ENCODE measurements around the gene GPHB5. TPM values are rescaled to one million over a fixed set of nuclear protein-coding genes. Genes with fewer than 3 reads are reported as not detected.

GPHB5 gene
- total and polyA plus RNA-seq, 2 experiments from 2014 or later, result not detected

GRCh38 chr14:63342371-63342770 is 23.6 kb upstream of the GPHB5 start:
- no peaks in the 10 kb centered on the region for H3K79me2 ChIP-seq
- no peaks in the 10 kb centered on the region for H3K9me2 ChIP-seq (replicated peaks; ENCODE audit: insufficient read depth)
- DNase-seq (ENCODE audit: low spot score), result no peak
- no peaks in the 10 kb centered on the region for H3K27me3 ChIP-seq
- 64% methylated on average over 7 of the region's 7 CpGs for WGBS (ENCODE audit: low lambda C conversion rate, missing lambda C conversion rate)
- H3K36me3 ChIP-seq (replicated peaks; ENCODE audit: insufficient read depth, low read depth), result no peaks in the 10 kb centered on the region
- H3K9me3 ChIP-seq (ENCODE audit: low read depth), result no peaks in the 10 kb centered on the region
- H2AFZ ChIP-seq, result no peak overlapping the region
- no peak overlapping the region for H3K27ac ChIP-seq
- H4K20me1 ChIP-seq (ENCODE audit: insufficient read depth, poor library complexity, severe bottlenecking), result no peaks in the 10 kb centered on the region
- H3K4me1 ChIP-seq (ENCODE audit: insufficient read depth), result no peaks in the 10 kb centered on the region
- H3K4me3 ChIP-seq, result no peak overlapping the region
- TF ChIP-seq, protein P1, sequence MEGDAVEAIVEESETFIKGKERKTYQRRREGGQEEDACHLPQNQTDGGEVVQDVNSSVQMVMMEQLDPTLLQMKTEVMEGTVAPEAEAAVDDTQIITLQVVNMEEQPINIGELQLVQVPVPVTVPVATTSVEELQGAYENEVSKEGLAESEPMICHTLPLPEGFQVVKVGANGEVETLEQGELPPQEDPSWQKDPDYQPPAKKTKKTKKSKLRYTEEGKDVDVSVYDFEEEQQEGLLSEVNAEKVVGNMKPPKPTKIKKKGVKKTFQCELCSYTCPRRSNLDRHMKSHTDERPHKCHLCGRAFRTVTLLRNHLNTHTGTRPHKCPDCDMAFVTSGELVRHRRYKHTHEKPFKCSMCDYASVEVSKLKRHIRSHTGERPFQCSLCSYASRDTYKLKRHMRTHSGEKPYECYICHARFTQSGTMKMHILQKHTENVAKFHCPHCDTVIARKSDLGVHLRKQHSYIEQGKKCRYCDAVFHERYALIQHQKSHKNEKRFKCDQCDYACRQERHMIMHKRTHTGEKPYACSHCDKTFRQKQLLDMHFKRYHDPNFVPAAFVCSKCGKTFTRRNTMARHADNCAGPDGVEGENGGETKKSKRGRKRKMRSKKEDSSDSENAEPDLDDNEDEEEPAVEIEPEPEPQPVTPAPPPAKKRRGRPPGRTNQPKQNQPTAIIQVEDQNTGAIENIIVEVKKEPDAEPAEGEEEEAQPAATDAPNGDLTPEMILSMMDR (IDR thresholded peaks at IDR 0.05; ENCODE audit: poor library complexity), result no peak
- TF ChIP-seq EZH2phosphoT487 (IDR thresholded peaks at IDR 0.05; ENCODE audit: low read depth, severe bottlenecking, unreplicated experiment) (no peak), EZH2 (IDR thresholded peaks at IDR 0.05; ENCODE audit: borderline replicate concordance) (no peak)
- H3K4me2 ChIP-seq, result no peak overlapping the region

DNA sequence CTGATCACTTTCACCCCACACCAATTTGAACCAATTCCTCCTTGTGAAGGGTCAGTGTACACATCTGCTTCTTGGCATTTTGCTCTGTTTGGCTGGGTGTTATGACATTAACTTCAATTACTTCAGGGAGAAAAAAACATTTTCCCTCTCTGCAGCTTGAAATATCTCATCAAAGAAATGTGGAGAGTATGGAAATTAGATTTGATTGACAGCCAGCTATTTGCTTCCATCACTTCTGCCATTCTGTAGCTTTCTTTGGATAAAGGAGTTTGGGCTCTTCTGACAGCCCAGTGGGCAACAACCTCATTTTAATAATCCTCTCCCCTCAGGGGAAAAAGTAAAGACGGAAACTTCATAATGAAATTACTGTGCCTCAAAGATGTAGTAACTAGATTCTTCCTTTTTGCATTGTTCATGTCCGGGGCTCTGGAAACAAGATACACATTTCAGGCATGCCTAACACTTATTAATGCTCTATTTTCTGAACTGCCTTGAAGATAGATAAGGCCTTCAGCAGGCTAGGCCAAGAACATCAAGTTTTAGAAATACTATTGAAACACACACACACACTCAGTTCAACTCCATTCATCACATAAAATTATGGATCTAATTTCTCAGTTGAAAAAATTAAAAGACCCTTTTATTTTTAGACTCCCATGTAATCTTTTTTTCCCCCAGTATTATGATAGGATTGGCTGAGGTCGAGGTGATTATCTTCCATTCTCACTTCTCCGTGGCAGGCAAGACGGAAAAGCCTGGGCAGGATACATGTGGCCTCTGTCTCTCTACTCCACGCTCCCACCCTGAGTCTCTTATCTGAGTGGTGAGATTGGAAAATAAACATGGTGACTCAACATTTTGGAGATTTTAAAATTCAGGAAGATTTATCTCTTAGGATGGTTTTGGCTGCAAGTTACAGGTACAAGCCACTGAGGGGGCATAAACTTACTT is 10.3 kb upstream of the GPHB5 start:
- no peak overlapping the region for H3K4me2 ChIP-seq
- H2AFZ ChIP-seq, result no peak overlapping the region
- no peak overlapping the region for H3K27ac ChIP-seq
- no peaks in the 10 kb centered on the region for H4K20me1 ChIP-seq (ENCODE audit: insufficient read depth, poor library complexity, severe bottlenecking)
- TF ChIP-seq EZH2 (IDR thresholded peaks at IDR 0.05; ENCODE audit: borderline replicate concordance), result no peak
- TF ChIP-seq, protein P1 (IDR thresholded peaks at IDR 0.05; ENCODE audit: poor library complexity), result no peak
- TF ChIP-seq EZH2phosphoT487 (IDR thresholded peaks at IDR 0.05; ENCODE audit: low read depth, severe bottlenecking, unreplicated experiment), result no peak
- H3K79me2 ChIP-seq, result no peaks in the 10 kb centered on the region
- no peak overlapping the region for H3K4me3 ChIP-seq
- DNase-seq (ENCODE audit: low spot score), result no peak
- H3K9me3 ChIP-seq (ENCODE audit: low read depth), result no peaks in the 10 kb centered on the region
- H3K27me3 ChIP-seq, result no peaks in the 10 kb centered on the region
- no peaks in the 10 kb centered on the region for H3K9me2 ChIP-seq (replicated peaks; ENCODE audit: insufficient read depth)
- H3K36me3 ChIP-seq (replicated peaks; ENCODE audit: insufficient read depth, low read depth), result no peaks in the 10 kb centered on the region
- H3K4me1 ChIP-seq (ENCODE audit: insufficient read depth), result no peaks in the 10 kb centered on the region
- 66% methylated on average over 6 of the region's 6 CpGs for WGBS (ENCODE audit: low lambda C conversion rate, missing lambda C conversion rate)

GRCh38 chr14:63326840-63327239 is 8.1 kb upstream of the GPHB5 start:
- Histone ChIP-seq H3K4me2 (no peak overlapping the region), H3K4me3 (no peak overlapping the region), H3K9me2 (replicated peaks; ENCODE audit: insufficient read depth) (no peaks in the 10 kb centered on the region), H3K4me1 (ENCODE audit: insufficient read depth) (no peaks in the 10 kb centered on the region), H3K27me3 (no peaks in the 10 kb centered on the region), H3K36me3 (replicated peaks; ENCODE audit: insufficient read depth, low read depth) (no peaks in the 10 kb centered on the region), H3K27ac (no peak overlapping the region), H3K9me3 (ENCODE audit: low read depth) (no peaks in the 10 kb centered on the region), H2AFZ (no peak overlapping the region), H3K79me2 (no peaks in the 10 kb centered on the region), H4K20me1 (ENCODE audit: insufficient read depth, poor library complexity, severe bottlenecking) (no peaks in the 10 kb centered on the region)
- TF ChIP-seq, protein P1 (IDR thresholded peaks at IDR 0.05; ENCODE audit: poor library complexity), result no peak
- TF ChIP-seq EZH2phosphoT487 (IDR thresholded peaks at IDR 0.05; ENCODE audit: low read depth, severe bottlenecking, unreplicated experiment), result no peak
- no peak for TF ChIP-seq EZH2 (IDR thresholded peaks at IDR 0.05; ENCODE audit: borderline replicate concordance)
- 87% methylated on average over 5 of the region's 5 CpGs for WGBS (ENCODE audit: low lambda C conversion rate, missing lambda C conversion rate)
- no peak for DNase-seq (ENCODE audit: low spot score)

Measured in hepatocyte (in vitro differentiated cells).